Stimulated activated CD8-positive, alpha-beta memory T cell treated with anti-CD3 and anti-CD28 coated beads, Interleukin-2, amount 100 ng/mL, for 48 hours (primary cell): ENCODE results near the gene CACNG1.
"Not testable (repeated sequence)": the region's sequence is repeated elsewhere in the genome, so short reads cannot be mapped to it uniquely, and the experiment has no call there.

Source experiments
- DNase-seq, 2 donors: peaks; one replicate each; pipeline ENCODE4 v3.0.0-alpha.2; 2020; ENCODE audit warnings: low read depth in 2 of 2

CACNG1 gene

DNA sequence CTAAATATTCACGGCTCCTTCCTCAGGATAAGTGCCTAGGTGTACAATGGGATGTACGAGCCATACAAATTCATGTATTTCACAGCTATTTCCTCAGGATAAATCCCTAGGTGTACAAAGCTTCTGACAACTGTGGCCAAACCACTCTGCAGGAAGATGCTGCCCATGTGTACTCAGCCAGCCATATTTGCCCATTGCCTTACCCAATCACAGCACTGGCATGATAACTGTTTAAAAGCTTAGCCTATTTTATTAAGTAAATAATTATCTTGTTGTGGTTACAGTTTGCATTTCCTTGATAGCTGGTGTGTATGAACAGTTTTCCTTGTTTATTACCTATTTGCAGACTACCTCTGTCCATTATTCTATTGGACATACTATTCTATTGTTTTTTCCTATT, 35.1 kb downstream of the CACNG1 start:
- no peak for DNase-seq

DNA sequence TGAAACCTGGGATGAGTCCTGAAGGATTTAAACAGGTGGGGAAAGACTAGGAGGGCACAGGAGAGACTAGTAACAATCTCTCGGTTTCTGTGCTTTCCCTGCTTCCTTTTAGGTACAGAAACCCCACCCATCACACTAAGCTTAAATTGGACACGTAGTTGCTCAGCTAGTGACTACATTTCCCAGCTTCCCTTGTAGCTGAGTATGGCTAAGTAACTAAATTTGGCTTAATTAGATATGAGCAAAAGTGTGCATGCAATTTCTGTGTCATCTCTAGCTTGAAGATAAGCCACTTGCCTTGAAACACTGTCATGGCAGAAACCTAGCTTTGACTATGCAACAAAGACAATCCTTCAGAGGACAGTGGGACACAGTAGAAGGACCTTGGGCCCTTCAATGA, 36.5 kb downstream of the CACNG1 start:
- DNase-seq: no peak

DNA sequence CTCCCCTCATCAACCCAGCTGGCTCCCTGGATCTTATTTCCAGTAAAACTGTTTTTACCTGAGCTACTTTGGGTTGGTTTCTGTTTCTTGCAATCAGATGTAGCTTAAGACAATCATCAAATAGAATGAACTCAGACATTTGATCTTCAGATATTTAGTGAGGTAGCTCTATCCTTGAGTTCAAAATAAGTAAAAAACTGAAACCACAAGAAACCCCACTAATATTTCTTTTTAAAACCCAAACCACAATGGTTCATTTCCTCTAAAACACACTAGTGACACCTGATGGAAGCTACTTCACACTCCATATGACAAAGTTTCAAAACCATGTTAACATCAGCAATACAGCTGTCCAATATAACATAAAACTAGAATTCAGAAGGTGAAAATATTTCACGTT, 37.8 kb downstream of the CACNG1 start:
- no peak for DNase-seq

DNA sequence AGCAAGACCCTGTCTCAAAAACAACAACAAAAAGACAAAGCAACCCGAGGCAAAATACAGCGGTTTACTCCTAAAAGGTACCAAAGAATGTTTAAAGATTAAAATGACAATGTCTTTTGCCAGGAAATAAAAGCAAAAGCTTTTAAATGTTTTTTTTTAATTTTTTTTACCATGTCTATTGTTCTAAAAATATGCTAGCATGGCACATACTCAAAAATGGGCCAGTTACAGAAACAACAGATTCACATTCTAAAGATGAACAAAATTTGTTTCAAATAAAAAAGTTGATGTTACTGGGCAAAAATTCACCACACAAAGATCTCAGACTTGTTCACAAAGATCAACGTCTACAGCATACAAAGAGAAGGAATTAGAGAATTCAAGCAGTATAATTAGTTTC, 41.1 kb downstream of the CACNG1 start:
- DNase-seq: no peak

DNA sequence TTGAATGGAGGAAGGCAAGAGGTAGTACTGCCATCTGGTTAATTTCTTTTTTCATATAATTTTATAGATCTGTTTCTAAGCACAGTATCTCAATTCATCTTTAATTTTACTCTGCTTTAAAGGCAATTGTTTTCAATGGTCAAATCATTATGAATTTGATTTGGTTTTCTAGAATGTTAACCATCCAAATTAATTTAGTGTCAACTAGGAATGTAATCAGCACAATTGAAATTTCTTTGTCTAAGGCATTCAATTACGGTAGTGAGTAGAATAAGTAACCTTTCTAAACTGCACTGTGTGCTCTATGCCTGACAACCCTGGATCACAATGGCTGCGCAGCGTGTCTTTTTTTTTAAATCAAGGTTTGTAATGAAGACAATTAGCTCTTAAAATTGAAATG, 44.3 kb downstream of the CACNG1 start:
- DNase-seq: no peak

DNA sequence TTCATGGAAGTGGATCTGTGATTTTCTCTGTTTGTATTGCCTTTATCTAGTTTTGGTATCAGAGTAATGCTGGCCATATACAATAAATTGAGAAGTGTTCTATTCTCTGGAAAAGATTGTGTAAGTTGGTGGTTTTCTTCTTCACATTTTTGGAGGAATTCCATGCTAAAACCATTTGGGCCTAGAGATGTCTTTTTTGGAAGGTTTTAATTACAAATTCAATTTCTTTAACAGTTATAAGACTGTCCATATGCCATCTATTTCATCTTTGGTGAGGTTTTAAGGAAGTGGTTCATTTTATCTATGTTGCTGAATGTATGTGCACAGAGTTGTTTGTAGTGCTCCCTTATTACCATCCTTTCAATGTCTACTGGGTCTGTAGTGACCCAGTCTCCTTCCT, 46.0 kb downstream of the CACNG1 start:
- DNase-seq: no peak

DNA sequence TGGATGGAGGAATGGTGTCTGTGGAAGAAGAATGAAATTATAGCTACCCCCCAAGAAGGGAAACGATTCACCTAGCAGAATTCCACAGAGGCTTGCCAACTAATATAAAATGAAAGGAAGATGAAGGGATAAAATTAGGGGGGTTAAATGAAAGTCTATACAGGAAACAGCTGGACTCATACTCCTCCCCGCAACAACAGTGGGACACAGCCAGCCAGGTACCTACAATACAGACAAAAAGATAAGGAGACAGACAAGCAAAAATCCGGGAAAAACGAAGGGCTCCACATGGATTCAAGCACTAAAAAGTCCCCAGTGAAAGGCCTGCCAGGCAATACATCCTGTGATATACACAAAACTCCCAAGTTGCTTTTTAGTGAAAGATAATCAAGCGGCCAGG, 47.9 kb downstream of the CACNG1 start:
- no peak for DNase-seq

DNA sequence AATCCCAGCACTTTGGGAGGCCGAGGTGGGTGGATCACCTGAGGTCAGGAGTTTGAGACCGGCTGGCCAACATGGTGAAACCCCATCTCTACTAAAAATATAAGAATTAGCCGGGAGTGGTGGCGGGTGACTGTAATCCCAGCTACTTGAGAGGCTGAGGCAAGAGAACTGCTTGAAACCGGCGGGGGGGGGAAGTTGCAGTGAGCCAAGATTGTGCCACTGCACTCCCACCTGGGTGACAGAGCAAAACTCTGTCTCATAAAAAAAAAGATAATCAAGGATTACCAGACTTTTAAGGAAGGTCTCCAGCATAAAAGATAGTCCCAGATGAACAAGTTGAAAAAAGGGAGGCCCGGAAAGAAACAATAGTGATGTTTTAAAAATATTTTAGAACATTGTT, 48.4 kb downstream of the CACNG1 start:
- DNase-seq: not testable (repeated sequence)

DNA sequence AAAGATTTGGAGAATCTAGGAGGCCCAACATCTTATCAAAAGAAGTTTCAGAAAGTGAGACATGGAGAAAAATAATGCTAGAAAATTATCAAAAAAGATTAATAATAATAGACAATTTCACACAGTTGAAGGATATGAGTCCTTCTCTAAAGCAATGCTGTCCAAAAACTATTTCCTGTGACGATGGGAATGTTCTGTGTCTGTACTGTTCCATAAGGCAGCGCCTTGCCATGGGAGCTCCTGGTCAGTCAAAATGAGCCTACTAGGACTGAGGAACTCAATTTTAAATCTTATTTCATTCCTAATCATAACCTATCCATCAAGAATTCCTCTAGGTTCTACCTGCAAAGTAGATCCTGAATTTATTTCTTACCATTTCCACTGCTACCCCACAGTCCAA, 49.0 kb downstream of the CACNG1 start:
- DNase-seq: no peak

DNA sequence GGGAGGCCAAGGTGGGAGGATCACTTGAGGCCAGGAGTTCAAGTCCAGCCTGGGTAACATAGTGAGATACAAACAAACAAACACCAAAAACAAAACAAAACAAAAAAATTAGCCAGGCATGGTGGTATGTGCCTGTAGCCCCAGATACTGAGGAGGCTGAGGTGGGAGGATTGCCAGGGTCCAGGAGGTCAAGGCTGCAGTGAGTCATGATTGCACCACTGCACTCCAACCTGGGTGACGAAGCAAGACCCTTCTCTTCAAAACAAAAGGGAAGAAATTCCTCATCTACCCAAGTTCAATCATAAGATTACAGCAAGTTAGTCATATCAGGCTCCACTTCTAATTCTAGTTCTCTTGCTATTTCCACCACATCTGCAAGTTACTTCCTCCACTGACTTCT, 50.9 kb downstream of the CACNG1 start:
- not testable (repeated sequence) for DNase-seq

DNA sequence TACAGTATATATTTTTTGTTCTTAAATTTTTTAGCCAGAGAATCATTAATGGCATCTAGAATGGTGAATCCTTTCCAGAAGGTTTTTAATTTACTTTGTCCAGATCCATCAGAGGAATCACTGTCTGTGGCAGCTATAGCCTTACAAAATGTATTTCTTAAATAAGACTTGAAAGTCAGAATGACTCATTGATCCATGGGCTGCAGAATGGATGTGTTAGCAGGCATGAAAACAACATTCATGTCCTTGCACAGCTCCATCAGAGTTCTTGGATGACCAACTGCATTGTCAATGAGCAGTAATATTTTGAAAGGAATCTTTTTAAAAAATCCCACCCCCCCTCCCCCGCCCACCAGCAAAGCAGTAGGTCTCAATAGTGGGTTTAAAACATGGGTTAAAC, 51.4 kb downstream of the CACNG1 start:
- DNase-seq: no peak

DNA sequence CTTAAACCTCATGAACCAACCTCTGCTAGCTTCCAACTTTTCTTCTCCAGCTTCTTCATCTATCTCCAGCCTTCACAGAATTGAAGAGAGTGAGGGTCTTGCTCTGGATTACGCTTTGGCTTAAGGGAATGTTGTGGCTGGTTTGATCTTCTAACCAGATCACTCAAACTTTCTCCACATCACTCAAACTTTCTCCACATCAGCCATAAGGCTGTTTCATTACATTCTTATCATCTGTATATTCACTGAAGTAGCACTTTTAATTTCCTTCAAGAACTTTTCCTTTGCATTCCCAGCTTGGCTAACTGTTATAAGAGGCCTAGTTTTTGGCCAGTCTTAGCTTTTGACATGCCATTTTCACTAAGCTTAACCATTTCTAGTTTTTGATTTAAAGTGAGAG, 52.3 kb downstream of the CACNG1 start:
- no peak for DNase-seq

DNA sequence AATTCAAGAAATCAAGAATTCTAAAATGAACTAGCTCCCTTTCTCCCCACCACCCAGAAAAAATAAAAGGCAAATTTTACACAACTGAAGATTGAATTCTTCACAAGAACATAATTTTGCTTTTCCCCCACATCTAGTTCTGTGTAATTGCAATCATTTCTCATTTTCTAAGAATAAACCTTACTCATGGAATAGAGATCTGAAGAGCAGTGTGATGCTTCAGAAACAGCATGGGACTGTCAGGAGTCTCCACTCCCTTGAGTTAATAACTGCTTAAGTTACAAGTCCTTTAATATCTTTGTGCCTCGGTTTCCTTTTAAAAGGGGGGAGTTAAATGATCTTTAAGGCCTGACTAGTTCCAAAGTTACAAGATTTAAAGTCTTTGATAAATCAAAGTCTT, 53.7 kb downstream of the CACNG1 start:
- no peak for DNase-seq

DNA sequence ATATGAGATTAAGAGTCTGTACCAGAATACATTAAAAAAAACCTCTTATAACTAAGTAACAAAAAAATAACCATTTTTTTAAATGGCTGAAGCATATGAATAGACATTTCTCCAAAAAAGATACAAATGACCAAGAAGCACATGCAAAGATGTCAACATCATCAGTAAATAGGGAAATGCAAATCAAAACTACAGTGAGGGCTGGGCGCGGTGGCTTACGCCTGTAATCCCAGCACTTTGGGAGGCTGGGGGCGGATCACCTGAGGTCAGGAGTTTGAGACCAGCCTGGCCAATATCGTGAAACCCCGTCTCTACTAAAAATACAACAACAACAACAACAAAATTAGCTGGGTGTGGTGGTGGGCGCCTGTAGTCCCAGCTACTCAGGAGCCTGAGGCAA, 60.3 kb downstream of the CACNG1 start:
- DNase-seq: not testable (repeated sequence)

DNA sequence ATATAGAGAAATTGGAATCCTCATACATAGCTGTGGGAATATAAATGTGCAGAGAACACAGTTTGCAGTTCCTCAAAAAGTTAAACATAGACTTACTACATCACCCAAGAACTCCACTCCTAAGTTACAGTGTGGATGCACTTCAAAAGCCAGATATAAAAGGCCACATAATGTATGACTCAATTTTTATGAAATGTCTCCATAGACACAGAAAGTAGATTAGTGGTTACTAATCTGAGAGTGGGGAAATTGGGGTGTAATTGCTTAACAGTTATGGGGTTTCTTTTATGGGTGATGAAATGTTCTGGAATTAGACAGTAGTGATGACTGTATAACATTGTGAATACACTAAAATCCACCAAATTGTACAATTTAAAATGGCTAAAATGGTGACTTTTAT, 60.9 kb downstream of the CACNG1 start:
- DNase-seq: no peak
